ENCODE results near the gene MAP3K15. TPM values are rescaled to one million over a fixed set of nuclear protein-coding genes. Genes with fewer than 3 reads are reported as not detected.

The MAP3K15 gene
- polyA plus RNA-seq, 1 donor (not counting 4 experiments of a cell fraction or from before 2014, with no cell fraction given), result 0.03 TPM

DNA sequence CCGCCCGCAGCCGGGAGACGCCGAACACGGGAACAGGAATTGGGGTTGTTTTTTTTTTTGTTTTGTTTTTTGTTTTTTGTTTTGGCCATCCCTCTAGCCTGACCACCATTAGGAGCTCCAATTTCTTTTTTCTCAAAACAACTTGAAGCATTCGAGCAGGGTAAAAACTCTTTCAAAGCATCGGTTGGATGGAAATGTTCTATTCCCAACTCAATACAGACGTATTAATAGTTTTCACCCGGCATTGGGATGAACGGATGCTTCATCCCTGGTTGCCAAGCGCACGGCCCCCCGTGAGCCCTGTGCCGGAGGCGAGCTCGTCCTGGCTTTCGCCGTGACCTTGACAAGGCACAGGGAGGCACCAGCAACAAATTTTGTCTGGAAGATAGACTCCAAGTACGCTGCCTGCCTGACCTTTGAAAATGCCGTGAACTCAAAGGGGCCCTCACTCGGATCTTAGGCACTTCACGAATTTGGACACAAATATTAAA is 352 bp upstream of the MAP3K15 start:
- no peaks in the 10 kb centered on the region for H3K9me1 ChIP-seq (ENCODE audit: control insufficient read depth, extremely low read depth, insufficient read depth, low read length)
- dilution Hi-C loops (cut with MboI; ENCODE audit: extremely low pct_ligation_motif_present, low sequenced_read_pairs), result no loop called here
- no peak overlapping the region for H3K4me3 ChIP-seq (ENCODE audit: control insufficient read depth in 2 of 3, extremely low read depth in 1 of 3, insufficient read depth in 2 of 3, low read depth in 1 of 3, low read length in 3 of 3)
- no peaks in the 10 kb centered on the region for H3K9me3 ChIP-seq (ENCODE audit: control insufficient read depth, low read depth, low read length)
- peaks cover 4% of the 10 kb centered on the region for H3K27me3 ChIP-seq (ENCODE audit: control insufficient read depth, extremely low read depth, insufficient read depth, low read length)
- H4K20me1 ChIP-seq (ENCODE audit: control insufficient read depth, extremely low read depth, insufficient read depth, low read length), result no peaks in the 10 kb centered on the region
- H2AFZ ChIP-seq (ENCODE audit: control insufficient read depth, low read length), result no peak overlapping the region
- no peaks in the 10 kb centered on the region for H3K36me3 ChIP-seq (ENCODE audit: control insufficient read depth in 2 of 2, extremely low read depth in 1 of 2, insufficient read depth in 2 of 2, low read length in 2 of 2)
- DNase-seq (ENCODE audit: low read depth, low spot score), result no peak
- no peak overlapping the region for H3K9ac ChIP-seq (ENCODE audit: control insufficient read depth, extremely low read depth, insufficient read depth, low read length)
- TF ChIP-seq, protein P1, sequence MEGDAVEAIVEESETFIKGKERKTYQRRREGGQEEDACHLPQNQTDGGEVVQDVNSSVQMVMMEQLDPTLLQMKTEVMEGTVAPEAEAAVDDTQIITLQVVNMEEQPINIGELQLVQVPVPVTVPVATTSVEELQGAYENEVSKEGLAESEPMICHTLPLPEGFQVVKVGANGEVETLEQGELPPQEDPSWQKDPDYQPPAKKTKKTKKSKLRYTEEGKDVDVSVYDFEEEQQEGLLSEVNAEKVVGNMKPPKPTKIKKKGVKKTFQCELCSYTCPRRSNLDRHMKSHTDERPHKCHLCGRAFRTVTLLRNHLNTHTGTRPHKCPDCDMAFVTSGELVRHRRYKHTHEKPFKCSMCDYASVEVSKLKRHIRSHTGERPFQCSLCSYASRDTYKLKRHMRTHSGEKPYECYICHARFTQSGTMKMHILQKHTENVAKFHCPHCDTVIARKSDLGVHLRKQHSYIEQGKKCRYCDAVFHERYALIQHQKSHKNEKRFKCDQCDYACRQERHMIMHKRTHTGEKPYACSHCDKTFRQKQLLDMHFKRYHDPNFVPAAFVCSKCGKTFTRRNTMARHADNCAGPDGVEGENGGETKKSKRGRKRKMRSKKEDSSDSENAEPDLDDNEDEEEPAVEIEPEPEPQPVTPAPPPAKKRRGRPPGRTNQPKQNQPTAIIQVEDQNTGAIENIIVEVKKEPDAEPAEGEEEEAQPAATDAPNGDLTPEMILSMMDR (optimal IDR thresholded peaks at IDR 0.05 in 1 of 3, IDR thresholded peaks at IDR 0.05 in 1 of 3, conservative IDR thresholded peaks at IDR 0.05 in 1 of 3; ENCODE audit: extremely low read depth in 1 of 3, insufficient read depth in 2 of 3, low read length in 3 of 3), result no peak
- TF ChIP-seq EZH2 (IDR thresholded peaks at IDR 0.05; ENCODE audit: low read length), result peak; percentile 49
- H3K27ac ChIP-seq (ENCODE audit: control insufficient read depth, insufficient read depth, low read length), result no peak overlapping the region
- H3K4me2 ChIP-seq (ENCODE audit: control insufficient read depth, extremely low read depth, insufficient read depth, low read depth, low read length), result no peak overlapping the region
- H3K4me1 ChIP-seq (ENCODE audit: control insufficient read depth, extremely low read depth, insufficient read depth, low read length), result peaks cover 6% of the 10 kb centered on the region
- H3K79me2 ChIP-seq (ENCODE audit: control insufficient read depth, insufficient read depth, low read length), result no peaks in the 10 kb centered on the region
- no peak for FAIRE-seq

DNA sequence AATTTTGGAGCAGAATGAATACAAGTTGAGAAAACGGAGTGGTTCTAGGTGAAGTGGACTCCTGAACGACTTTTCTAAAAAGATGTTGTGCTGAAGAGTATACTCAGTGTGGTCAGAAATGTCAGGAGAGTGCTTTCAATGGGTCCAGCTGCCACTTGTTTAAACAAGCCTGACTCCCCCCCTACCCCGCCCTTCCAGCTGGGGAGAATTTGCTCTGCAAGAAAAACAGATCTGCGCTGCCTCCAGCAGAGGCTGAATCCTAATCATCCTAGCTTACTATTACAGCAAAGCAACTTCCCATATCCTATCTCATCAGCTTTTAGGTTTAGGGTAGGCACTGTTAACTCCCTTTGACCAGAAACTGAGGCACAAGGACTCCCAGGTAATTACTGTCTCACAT is 1.9 kb downstream of the MAP3K15 start:
- H3K79me2 ChIP-seq (ENCODE audit: control insufficient read depth, insufficient read depth, low read length), result no peaks in the 10 kb centered on the region
- H3K9ac ChIP-seq (ENCODE audit: control insufficient read depth, extremely low read depth, insufficient read depth, low read length), result no peak overlapping the region
- dilution Hi-C loops (cut with MboI; ENCODE audit: extremely low pct_ligation_motif_present, low sequenced_read_pairs), result no loop called here
- peak overlapping the region; percentile 56 for H3K4me2 ChIP-seq (ENCODE audit: control insufficient read depth, extremely low read depth, insufficient read depth, low read depth, low read length)
- no peaks in the 10 kb centered on the region for H3K36me3 ChIP-seq (ENCODE audit: control insufficient read depth in 2 of 2, extremely low read depth in 1 of 2, insufficient read depth in 2 of 2, low read length in 2 of 2)
- TF ChIP-seq, protein P1 (optimal IDR thresholded peaks at IDR 0.05 in 1 of 3, IDR thresholded peaks at IDR 0.05 in 1 of 3, conservative IDR thresholded peaks at IDR 0.05 in 1 of 3; ENCODE audit: extremely low read depth in 1 of 3, insufficient read depth in 2 of 3, low read length in 3 of 3), result no peak
- no peak for TF ChIP-seq EZH2 (IDR thresholded peaks at IDR 0.05; ENCODE audit: low read length)
- no peaks in the 10 kb centered on the region for H4K20me1 ChIP-seq (ENCODE audit: control insufficient read depth, extremely low read depth, insufficient read depth, low read length)
- H3K9me3 ChIP-seq (ENCODE audit: control insufficient read depth, low read depth, low read length), result no peaks in the 10 kb centered on the region
- DNase-seq (ENCODE audit: low read depth, low spot score), result no peak
- H3K27me3 ChIP-seq (ENCODE audit: control insufficient read depth, extremely low read depth, insufficient read depth, low read length), result peaks cover 4% of the 10 kb centered on the region
- no peaks in the 10 kb centered on the region for H3K9me1 ChIP-seq (ENCODE audit: control insufficient read depth, extremely low read depth, insufficient read depth, low read length)
- H3K27ac ChIP-seq (ENCODE audit: control insufficient read depth, insufficient read depth, low read length), result no peak overlapping the region
- no peak for FAIRE-seq
- H3K4me3 ChIP-seq (ENCODE audit: control insufficient read depth in 2 of 3, extremely low read depth in 1 of 3, insufficient read depth in 2 of 3, low read depth in 1 of 3, low read length in 3 of 3), result no peak overlapping the region
- H3K4me1 ChIP-seq (ENCODE audit: control insufficient read depth, extremely low read depth, insufficient read depth, low read length), result peaks cover 6% of the 10 kb centered on the region
- H2AFZ ChIP-seq (ENCODE audit: control insufficient read depth, low read length), result no peak overlapping the region

Data from keratinocyte (primary cell).